ENCODE measurements around the gene STAG1.

Gene STAG1

DNA sequence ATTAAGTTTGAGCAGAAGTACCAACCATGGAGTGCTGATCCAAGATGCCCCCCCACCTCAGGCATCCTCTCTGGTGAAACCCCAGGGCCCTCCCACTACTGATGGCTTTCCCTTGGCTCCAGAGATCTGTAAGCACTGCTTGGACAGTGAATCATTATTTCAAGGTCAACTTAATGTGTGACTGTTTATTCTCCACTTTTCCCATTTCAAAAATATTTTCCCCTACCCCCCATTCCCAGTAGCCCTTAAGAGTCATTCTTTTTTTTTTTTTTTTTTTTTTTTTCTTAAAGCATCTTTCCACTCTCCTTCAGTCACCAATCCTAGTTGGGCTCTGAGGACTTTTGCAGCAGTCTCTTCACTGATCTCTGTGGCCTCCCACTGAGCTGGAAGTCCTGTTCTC lies 419.4 kb downstream of the STAG1 start:
- Histone ChIP-seq H3K18ac (ENCODE audit: low read length) (no peak overlapping the region), H3K4ac (ENCODE audit: low read depth, low read length) (no peak overlapping the region), H2BK5ac (ENCODE audit: low read depth, low read length, poor library complexity) (no peak overlapping the region), H3K4me3 (ENCODE audit: low read depth, low read length) (no peak overlapping the region), H2BK120ac (ENCODE audit: insufficient read depth, low read length, poor library complexity) (no peak overlapping the region), H4K12ac (ENCODE audit: low read depth, low read length) (no peak overlapping the region), H4K8ac (ENCODE audit: low read depth, low read length) (no peak overlapping the region), H3K23ac (ENCODE audit: low read length) (no peak overlapping the region), H3K4me2 (ENCODE audit: low read length) (no peak overlapping the region), H2AK5ac (ENCODE audit: low read length) (no peak overlapping the region), H3K79me2 (ENCODE audit: control insufficient read depth, insufficient read depth, low read length, poor library complexity) (no peaks in the 10 kb centered on the region), H3K9ac (ENCODE audit: low read length) (no peak overlapping the region), H3K4me1 (ENCODE audit: control insufficient read depth in 1 of 2, insufficient read depth in 2 of 2, low read length in 2 of 2) (no peaks in the 10 kb centered on the region), H3K27me3 (ENCODE audit: insufficient read depth, low read length) (no peaks in the 10 kb centered on the region), H2BK12ac (ENCODE audit: low read length) (no peak overlapping the region), H4K91ac (ENCODE audit: low read depth, low read length) (no peak overlapping the region), H3K79me1 (ENCODE audit: low read length) (no peaks in the 10 kb centered on the region), H3K9me3 (ENCODE audit: insufficient read depth, low read depth, low read length) (peaks cover 3% of the 10 kb centered on the region), H2AFZ (ENCODE audit: insufficient read depth, low read length, poor library complexity) (no peak overlapping the region), H3K27ac (ENCODE audit: low read depth, low read length) (no peak overlapping the region), H3K36me3 (ENCODE audit: control insufficient read depth in 1 of 2, insufficient read depth in 2 of 2, low read length in 2 of 2) (peaks cover 6 to 28% of the 10 kb centered on the region in 2 experiments), H3K14ac (ENCODE audit: low read length) (no peak overlapping the region)
- DNase-seq, result no peak

DNA sequence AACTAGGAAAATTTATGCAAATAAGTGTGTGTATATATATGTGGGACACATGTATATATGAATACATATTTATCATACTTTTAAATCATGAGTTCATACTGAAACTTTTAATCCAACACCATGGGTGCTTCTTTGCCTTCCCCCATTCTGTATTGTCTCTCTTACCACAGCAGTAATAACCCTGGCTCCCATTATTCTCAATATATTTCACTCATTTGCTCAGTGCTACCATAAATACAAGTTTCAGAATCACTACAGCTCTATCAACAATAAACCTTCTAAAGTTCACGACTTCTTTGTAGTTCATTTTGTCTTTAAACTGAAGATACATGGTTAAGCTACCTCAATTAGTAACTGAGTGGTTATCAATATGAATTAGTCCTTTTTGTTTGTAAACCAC lies 419.9 kb downstream of the STAG1 start:
- no peak overlapping the region for H3K18ac ChIP-seq (ENCODE audit: low read length)
- no peak overlapping the region for H4K12ac ChIP-seq (ENCODE audit: low read depth, low read length)
- H3K4me1 ChIP-seq (ENCODE audit: control insufficient read depth in 1 of 2, insufficient read depth in 2 of 2, low read length in 2 of 2), result no peaks in the 10 kb centered on the region
- no peak overlapping the region for H3K9ac ChIP-seq (ENCODE audit: low read length)
- H2BK12ac ChIP-seq (ENCODE audit: low read length), result no peak overlapping the region
- H3K9me3 ChIP-seq (ENCODE audit: insufficient read depth, low read depth, low read length), result peaks cover 3% of the 10 kb centered on the region
- no peak overlapping the region for H3K4me2 ChIP-seq (ENCODE audit: low read length)
- no peak overlapping the region for H3K4ac ChIP-seq (ENCODE audit: low read depth, low read length)
- H4K8ac ChIP-seq (ENCODE audit: low read depth, low read length), result no peak overlapping the region
- no CpG with 5 or more reads among the region's 1 CpG for WGBS (ENCODE audit: extremely low coverage, insufficient coverage, insufficient read length)
- H4K91ac ChIP-seq (ENCODE audit: low read depth, low read length), result no peak overlapping the region
- no peak overlapping the region for H2AFZ ChIP-seq (ENCODE audit: insufficient read depth, low read length, poor library complexity)
- DNase-seq, result no peak
- H3K27ac ChIP-seq (ENCODE audit: low read depth, low read length), result no peak overlapping the region
- H2AK5ac ChIP-seq (ENCODE audit: low read length), result no peak overlapping the region
- H3K36me3 ChIP-seq (ENCODE audit: control insufficient read depth in 1 of 2, insufficient read depth in 2 of 2, low read length in 2 of 2), result peaks cover 9 to 31% of the 10 kb centered on the region in 2 experiments
- no peaks in the 10 kb centered on the region for H3K79me2 ChIP-seq (ENCODE audit: control insufficient read depth, insufficient read depth, low read length, poor library complexity)
- H3K79me1 ChIP-seq (ENCODE audit: low read length), result no peaks in the 10 kb centered on the region
- H3K23ac ChIP-seq (ENCODE audit: low read length), result no peak overlapping the region
- no peak overlapping the region for H2BK5ac ChIP-seq (ENCODE audit: low read depth, low read length, poor library complexity)
- H3K14ac ChIP-seq (ENCODE audit: low read length), result no peak overlapping the region
- no peak overlapping the region for H3K4me3 ChIP-seq (ENCODE audit: low read depth, low read length)
- no peaks in the 10 kb centered on the region for H3K27me3 ChIP-seq (ENCODE audit: insufficient read depth, low read length)
- H2BK120ac ChIP-seq (ENCODE audit: insufficient read depth, low read length, poor library complexity), result no peak overlapping the region

DNA sequence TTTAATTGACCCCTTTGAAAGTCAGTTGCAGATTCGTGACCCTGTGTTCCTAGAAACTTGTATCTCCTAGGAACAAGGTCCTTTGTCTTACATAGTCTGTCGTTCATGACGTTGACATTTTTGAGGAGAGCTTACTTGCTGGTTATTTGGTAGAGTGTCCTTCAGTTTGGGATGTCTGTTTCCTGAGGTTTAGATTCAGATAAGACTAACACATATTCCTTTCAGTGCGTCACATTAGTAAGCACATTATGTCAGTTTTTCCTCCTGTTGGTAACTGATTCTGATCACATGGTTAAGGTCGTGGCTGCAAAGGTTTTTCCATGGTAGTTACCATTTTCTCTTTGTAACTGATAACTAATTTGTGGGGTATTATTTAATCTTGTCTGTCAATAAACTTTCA lies 421.3 kb downstream of the STAG1 start:
- no peak overlapping the region for H3K4ac ChIP-seq (ENCODE audit: low read depth, low read length)
- no peak overlapping the region for H2BK5ac ChIP-seq (ENCODE audit: low read depth, low read length, poor library complexity)
- H3K4me1 ChIP-seq (ENCODE audit: control insufficient read depth in 1 of 2, insufficient read depth in 2 of 2, low read length in 2 of 2), result no peaks in the 10 kb centered on the region
- no peak overlapping the region for H3K4me2 ChIP-seq (ENCODE audit: low read length)
- H4K12ac ChIP-seq (ENCODE audit: low read depth, low read length), result no peak overlapping the region
- H3K27ac ChIP-seq (ENCODE audit: low read depth, low read length), result no peak overlapping the region
- no peaks in the 10 kb centered on the region for H3K79me1 ChIP-seq (ENCODE audit: low read length)
- H3K79me2 ChIP-seq (ENCODE audit: control insufficient read depth, insufficient read depth, low read length, poor library complexity), result no peaks in the 10 kb centered on the region
- no peaks in the 10 kb centered on the region for H3K27me3 ChIP-seq (ENCODE audit: insufficient read depth, low read length)
- H4K8ac ChIP-seq (ENCODE audit: low read depth, low read length), result no peak overlapping the region
- no peak overlapping the region for H2AFZ ChIP-seq (ENCODE audit: insufficient read depth, low read length, poor library complexity)
- no peak for DNase-seq
- H2AK5ac ChIP-seq (ENCODE audit: low read length), result no peak overlapping the region
- H2BK120ac ChIP-seq (ENCODE audit: insufficient read depth, low read length, poor library complexity), result no peak overlapping the region
- H2BK12ac ChIP-seq (ENCODE audit: low read length), result no peak overlapping the region
- no peak overlapping the region for H3K14ac ChIP-seq (ENCODE audit: low read length)
- H3K9ac ChIP-seq (ENCODE audit: low read length), result no peak overlapping the region
- no peak overlapping the region for H3K18ac ChIP-seq (ENCODE audit: low read length)
- H3K4me3 ChIP-seq (ENCODE audit: low read depth, low read length), result no peak overlapping the region
- H3K9me3 ChIP-seq (ENCODE audit: insufficient read depth, low read depth, low read length), result peaks cover 6% of the 10 kb centered on the region
- peaks cover 7 to 32% of the 10 kb centered on the region in 2 experiments for H3K36me3 ChIP-seq (ENCODE audit: control insufficient read depth in 1 of 2, insufficient read depth in 2 of 2, low read length in 2 of 2)
- H4K91ac ChIP-seq (ENCODE audit: low read depth, low read length), result no peak overlapping the region
- no CpG with 5 or more reads among the region's 5 CpGs for WGBS (ENCODE audit: extremely low coverage, insufficient coverage, insufficient read length)
- no peak overlapping the region for H3K23ac ChIP-seq (ENCODE audit: low read length)

DNA sequence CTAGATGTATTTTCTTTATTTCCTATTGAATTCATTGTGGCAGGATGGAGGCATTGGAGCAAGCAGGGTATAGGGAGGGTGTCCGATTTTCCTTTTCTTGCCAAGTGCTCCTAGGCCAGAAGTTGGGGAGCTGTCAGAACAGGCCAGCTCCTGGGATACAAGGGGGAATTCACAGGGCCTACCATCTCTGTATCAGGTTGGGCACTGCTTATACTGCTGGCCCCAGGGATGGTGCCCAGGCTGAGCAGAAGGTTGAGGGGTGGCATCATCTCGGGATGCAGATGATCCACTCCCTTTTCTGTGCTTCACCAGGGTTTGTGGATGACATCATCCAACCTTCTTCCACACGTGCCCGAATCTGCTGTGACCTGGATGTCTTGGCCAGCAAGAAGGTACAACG lies 422.6 kb downstream of the STAG1 start:
- H3K4ac ChIP-seq (ENCODE audit: low read depth, low read length), result no peak overlapping the region
- H3K79me2 ChIP-seq (ENCODE audit: control insufficient read depth, insufficient read depth, low read length, poor library complexity), result no peaks in the 10 kb centered on the region
- no peak overlapping the region for H4K12ac ChIP-seq (ENCODE audit: low read depth, low read length)
- H3K27me3 ChIP-seq (ENCODE audit: insufficient read depth, low read length), result no peaks in the 10 kb centered on the region
- no peak overlapping the region for H3K23ac ChIP-seq (ENCODE audit: low read length)
- no peak overlapping the region for H2AK5ac ChIP-seq (ENCODE audit: low read length)
- H2BK12ac ChIP-seq (ENCODE audit: low read length), result no peak overlapping the region
- H3K9me3 ChIP-seq (ENCODE audit: insufficient read depth, low read depth, low read length), result peaks cover 6% of the 10 kb centered on the region
- H3K4me2 ChIP-seq (ENCODE audit: low read length), result no peak overlapping the region
- no peak for DNase-seq
- no peak overlapping the region for H4K91ac ChIP-seq (ENCODE audit: low read depth, low read length)
- no peaks in the 10 kb centered on the region for H3K4me1 ChIP-seq (ENCODE audit: control insufficient read depth in 1 of 2, insufficient read depth in 2 of 2, low read length in 2 of 2)
- no peak overlapping the region for H3K27ac ChIP-seq (ENCODE audit: low read depth, low read length)
- peaks cover 7 to 24% of the 10 kb centered on the region in 2 experiments for H3K36me3 ChIP-seq (ENCODE audit: control insufficient read depth in 1 of 2, insufficient read depth in 2 of 2, low read length in 2 of 2)
- no peak overlapping the region for H3K9ac ChIP-seq (ENCODE audit: low read length)
- H2AFZ ChIP-seq (ENCODE audit: insufficient read depth, low read length, poor library complexity), result no peak overlapping the region
- H3K4me3 ChIP-seq (ENCODE audit: low read depth, low read length), result no peak overlapping the region
- WGBS (ENCODE audit: extremely low coverage, insufficient coverage, insufficient read length), result no CpG with 5 or more reads among the region's 5 CpGs
- no peak overlapping the region for H2BK120ac ChIP-seq (ENCODE audit: insufficient read depth, low read length, poor library complexity)
- no peak overlapping the region for H3K14ac ChIP-seq (ENCODE audit: low read length)
- no peak overlapping the region for H2BK5ac ChIP-seq (ENCODE audit: low read depth, low read length, poor library complexity)
- no peak overlapping the region for H4K8ac ChIP-seq (ENCODE audit: low read depth, low read length)
- H3K18ac ChIP-seq (ENCODE audit: low read length), result no peak overlapping the region
- H3K79me1 ChIP-seq (ENCODE audit: low read length), result no peaks in the 10 kb centered on the region

Data from trophoblast cell (in vitro differentiated cells and primary cell).